Fibroblast of skin of left quadriceps (primary cell): ENCODE data around the gene ASMTL.
"Not testable (repeated sequence)": the region's sequence is repeated elsewhere in the genome, so short reads cannot be mapped to it uniquely, and the experiment has no call there.

Experiments used
- DNase-seq, 2 experiments: peaks; one replicate each; pipeline ENCODE4 v3.0.0-alpha.2; 2013; ENCODE audit warnings: low read depth in 2 of 2

ASMTL gene

GRCh38 chrX:1452516-1453394 lies at the start of gene ASMTL:
TSS of gene ASMTL (minus strand) at chrX:1452909. CDS start at chrX:1452840, 69 bp downstream.
- DNase-seq = peak; percentile 96 to 98

GRCh38 chrX:1502241-1502640 lies 49.5 kb upstream of the ASMTL start:
- no peak for DNase-seq

GRCh38 chrX:1500701-1501624 lies 48.3 kb upstream of the ASMTL start:
- DNase-seq = no peak

GRCh38 chrX:1496076-1496475 lies 43.4 kb upstream of the ASMTL start:
- DNase-seq = no peak

GRCh38 chrX:1493877-1494510 lies 41.3 kb upstream of the ASMTL start:
- no peak for DNase-seq

- no peak for DNase-seq
Observed at GRCh38 chrX:1493412-1493811, 40.7 kb upstream of the ASMTL start.

GRCh38 chrX:1492421-1493012 lies 39.8 kb upstream of the ASMTL start:
- no peak for DNase-seq

GRCh38 chrX:1491851-1492349 lies 39.2 kb upstream of the ASMTL start:
- no peak for DNase-seq

- DNase-seq = not testable (repeated sequence)
Observed at GRCh38 chrX:1491248-1491647, 38.5 kb upstream of the ASMTL start.

- not testable (repeated sequence) for DNase-seq
Observed at GRCh38 chrX:1490723-1491122, 38.0 kb upstream of the ASMTL start.

GRCh38 chrX:1489354-1489753 lies 36.6 kb upstream of the ASMTL start:
- not testable (repeated sequence) for DNase-seq

GRCh38 chrX:1488745-1489144 lies 36.0 kb upstream of the ASMTL start:
- no peak for DNase-seq

GRCh38 chrX:1488141-1488540 lies 35.4 kb upstream of the ASMTL start:
- no peak for DNase-seq

- DNase-seq = no peak
Observed at GRCh38 chrX:1487401-1487800, 34.7 kb upstream of the ASMTL start.

- no peak for DNase-seq
Observed at GRCh38 chrX:1486749-1487361, 34.1 kb upstream of the ASMTL start.

GRCh38 chrX:1486177-1486576 lies 33.5 kb upstream of the ASMTL start:
- DNase-seq = no peak

GRCh38 chrX:1485033-1485432 lies 32.3 kb upstream of the ASMTL start:
- no peak for DNase-seq

- no peak for DNase-seq
Observed at GRCh38 chrX:1484638-1485019, 31.9 kb upstream of the ASMTL start.

- DNase-seq = no peak
Observed at GRCh38 chrX:1483843-1484637, 31.3 kb upstream of the ASMTL start.

- DNase-seq = not testable (repeated sequence)
Observed at GRCh38 chrX:1482530-1482928, 29.8 kb upstream of the ASMTL start.
